ENCODE results near the gene UBL4A.

UBL4A gene

GRCh38 chrX:154476821-154477220, 9.6 kb downstream of the UBL4A start:
- no peak for DNase-seq (ENCODE audit: low read depth in 1 of 2, low spot score in 1 of 2)
- Histone ChIP-seq H3K4me3 (replicated peaks; ENCODE audit: insufficient read depth, low read length) (no peak overlapping the region), H3K27ac (replicated peaks) (no peak overlapping the region), H3K27me3 (ENCODE audit: insufficient read depth, poor library complexity, severe bottlenecking) (no peaks in the 10 kb centered on the region)
- TF ChIP-seq, protein P1, sequence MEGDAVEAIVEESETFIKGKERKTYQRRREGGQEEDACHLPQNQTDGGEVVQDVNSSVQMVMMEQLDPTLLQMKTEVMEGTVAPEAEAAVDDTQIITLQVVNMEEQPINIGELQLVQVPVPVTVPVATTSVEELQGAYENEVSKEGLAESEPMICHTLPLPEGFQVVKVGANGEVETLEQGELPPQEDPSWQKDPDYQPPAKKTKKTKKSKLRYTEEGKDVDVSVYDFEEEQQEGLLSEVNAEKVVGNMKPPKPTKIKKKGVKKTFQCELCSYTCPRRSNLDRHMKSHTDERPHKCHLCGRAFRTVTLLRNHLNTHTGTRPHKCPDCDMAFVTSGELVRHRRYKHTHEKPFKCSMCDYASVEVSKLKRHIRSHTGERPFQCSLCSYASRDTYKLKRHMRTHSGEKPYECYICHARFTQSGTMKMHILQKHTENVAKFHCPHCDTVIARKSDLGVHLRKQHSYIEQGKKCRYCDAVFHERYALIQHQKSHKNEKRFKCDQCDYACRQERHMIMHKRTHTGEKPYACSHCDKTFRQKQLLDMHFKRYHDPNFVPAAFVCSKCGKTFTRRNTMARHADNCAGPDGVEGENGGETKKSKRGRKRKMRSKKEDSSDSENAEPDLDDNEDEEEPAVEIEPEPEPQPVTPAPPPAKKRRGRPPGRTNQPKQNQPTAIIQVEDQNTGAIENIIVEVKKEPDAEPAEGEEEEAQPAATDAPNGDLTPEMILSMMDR (IDR thresholded peaks at IDR 0.05; ENCODE audit: insufficient read depth, low read length) = no peak
- TF ChIP-seq SPI1 (IDR thresholded peaks at IDR 0.05; ENCODE audit: borderline replicate concordance, low read depth) (no peak), POLR2AphosphoS5 (IDR thresholded peaks at IDR 0.05; ENCODE audit: low read depth) (no peak), GABPA (IDR thresholded peaks at IDR 0.05; ENCODE audit: low read depth) (no peak)
- TF ChIP-seq, protein P2, sequence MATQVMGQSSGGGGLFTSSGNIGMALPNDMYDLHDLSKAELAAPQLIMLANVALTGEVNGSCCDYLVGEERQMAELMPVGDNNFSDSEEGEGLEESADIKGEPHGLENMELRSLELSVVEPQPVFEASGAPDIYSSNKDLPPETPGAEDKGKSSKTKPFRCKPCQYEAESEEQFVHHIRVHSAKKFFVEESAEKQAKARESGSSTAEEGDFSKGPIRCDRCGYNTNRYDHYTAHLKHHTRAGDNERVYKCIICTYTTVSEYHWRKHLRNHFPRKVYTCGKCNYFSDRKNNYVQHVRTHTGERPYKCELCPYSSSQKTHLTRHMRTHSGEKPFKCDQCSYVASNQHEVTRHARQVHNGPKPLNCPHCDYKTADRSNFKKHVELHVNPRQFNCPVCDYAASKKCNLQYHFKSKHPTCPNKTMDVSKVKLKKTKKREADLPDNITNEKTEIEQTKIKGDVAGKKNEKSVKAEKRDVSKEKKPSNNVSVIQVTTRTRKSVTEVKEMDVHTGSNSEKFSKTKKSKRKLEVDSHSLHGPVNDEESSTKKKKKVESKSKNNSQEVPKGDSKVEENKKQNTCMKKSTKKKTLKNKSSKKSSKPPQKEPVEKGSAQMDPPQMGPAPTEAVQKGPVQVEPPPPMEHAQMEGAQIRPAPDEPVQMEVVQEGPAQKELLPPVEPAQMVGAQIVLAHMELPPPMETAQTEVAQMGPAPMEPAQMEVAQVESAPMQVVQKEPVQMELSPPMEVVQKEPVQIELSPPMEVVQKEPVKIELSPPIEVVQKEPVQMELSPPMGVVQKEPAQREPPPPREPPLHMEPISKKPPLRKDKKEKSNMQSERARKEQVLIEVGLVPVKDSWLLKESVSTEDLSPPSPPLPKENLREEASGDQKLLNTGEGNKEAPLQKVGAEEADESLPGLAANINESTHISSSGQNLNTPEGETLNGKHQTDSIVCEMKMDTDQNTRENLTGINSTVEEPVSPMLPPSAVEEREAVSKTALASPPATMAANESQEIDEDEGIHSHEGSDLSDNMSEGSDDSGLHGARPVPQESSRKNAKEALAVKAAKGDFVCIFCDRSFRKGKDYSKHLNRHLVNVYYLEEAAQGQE (IDR thresholded peaks at IDR 0.05; ENCODE audit: insufficient replicate concordance, low read depth) = no peak

DNA sequence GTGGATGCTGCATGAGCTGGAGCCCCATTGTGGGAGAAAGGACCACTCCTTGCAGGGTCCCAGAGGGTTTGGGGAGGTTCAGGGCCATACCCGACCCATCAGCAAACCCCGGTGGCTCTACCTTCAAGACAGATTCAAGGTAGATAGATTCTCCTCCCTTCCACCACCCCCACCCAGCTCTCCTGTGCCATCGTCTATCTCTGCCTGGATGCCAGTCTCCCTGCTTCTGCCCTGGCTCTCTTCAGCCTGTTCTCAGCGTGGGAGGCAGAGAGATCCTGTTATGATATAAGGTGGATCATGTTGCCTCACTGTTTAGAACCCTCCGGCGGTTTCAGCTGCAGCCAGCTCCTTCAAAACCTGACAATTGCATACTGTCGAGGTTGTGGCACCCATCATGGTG, 12.7 kb downstream of the UBL4A start:
- DNase-seq (ENCODE audit: low read depth in 1 of 2, low spot score in 1 of 2) = no peak
- Histone ChIP-seq H3K4me3 (replicated peaks; ENCODE audit: insufficient read depth, low read length) (no peak overlapping the region), H3K27me3 (ENCODE audit: insufficient read depth, poor library complexity, severe bottlenecking) (no peaks in the 10 kb centered on the region), H3K27ac (replicated peaks) (no peak overlapping the region)
- TF ChIP-seq, protein P2 (IDR thresholded peaks at IDR 0.05; ENCODE audit: insufficient replicate concordance, low read depth) = no peak
- no peak for TF ChIP-seq POLR2AphosphoS5 (IDR thresholded peaks at IDR 0.05; ENCODE audit: low read depth)
- TF ChIP-seq GABPA (IDR thresholded peaks at IDR 0.05; ENCODE audit: low read depth) = no peak
- TF ChIP-seq SPI1 (IDR thresholded peaks at IDR 0.05; ENCODE audit: borderline replicate concordance, low read depth) = no peak
- TF ChIP-seq, protein P1 (IDR thresholded peaks at IDR 0.05; ENCODE audit: insufficient read depth, low read length) = no peak

DNA sequence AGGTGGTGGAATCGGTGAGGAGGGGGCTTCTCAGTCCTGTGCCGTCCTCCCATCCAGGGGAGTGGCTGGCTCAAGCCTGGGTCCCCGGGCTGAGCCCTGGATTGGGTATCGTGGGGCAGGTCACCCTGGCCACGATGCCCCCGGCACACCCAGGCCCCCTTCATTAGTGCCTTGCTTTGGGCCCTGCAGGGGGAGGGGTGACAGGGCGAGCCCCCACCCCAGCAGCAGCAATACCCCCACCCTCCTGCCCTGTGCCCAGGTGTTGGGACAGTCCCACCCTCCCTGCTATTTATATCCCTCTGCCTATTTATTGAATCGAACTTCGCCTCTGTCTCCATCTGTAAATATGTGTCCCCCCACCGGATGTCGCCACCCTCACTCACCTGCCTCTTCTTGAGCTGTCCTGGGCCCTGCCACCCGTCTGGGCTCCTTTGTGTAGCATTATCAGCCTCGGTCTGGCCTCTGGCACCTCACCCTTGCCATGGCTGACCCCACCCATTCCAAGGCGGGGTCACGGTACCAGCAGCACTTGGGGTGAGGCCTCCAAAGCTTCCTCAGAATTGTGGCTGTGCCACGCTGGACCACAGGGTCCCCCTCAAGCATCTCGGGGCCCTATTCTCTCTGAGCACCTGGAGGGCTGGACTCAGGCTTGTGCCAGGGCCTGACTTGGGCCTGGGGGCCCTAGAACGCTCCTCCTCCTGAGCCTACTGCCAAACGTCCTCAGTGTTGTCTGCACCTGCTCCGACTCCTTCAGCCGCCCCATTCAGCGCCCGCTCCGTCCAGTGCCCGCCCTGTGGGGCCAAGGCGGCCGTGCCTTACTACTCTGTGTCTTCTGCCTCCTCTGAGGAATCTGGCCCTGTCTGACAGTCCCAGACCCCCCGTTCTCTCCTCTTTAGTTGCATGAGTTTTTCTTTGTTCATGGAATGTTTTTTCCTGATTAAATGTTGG, 13.5 kb downstream of the UBL4A start:
- Histone ChIP-seq H3K27me3 (ENCODE audit: insufficient read depth, poor library complexity, severe bottlenecking) (no peaks in the 10 kb centered on the region), H3K4me3 (replicated peaks; ENCODE audit: insufficient read depth, low read length) (no peak overlapping the region), H3K27ac (replicated peaks) (no peak overlapping the region)
- DNase-seq (ENCODE audit: low read depth in 1 of 2, low spot score in 1 of 2) = no peak
- TF ChIP-seq SPI1 (IDR thresholded peaks at IDR 0.05; ENCODE audit: borderline replicate concordance, low read depth) (no peak), GABPA (IDR thresholded peaks at IDR 0.05; ENCODE audit: low read depth) (no peak), POLR2AphosphoS5 (IDR thresholded peaks at IDR 0.05; ENCODE audit: low read depth) (no peak)
- TF ChIP-seq, protein P2 (IDR thresholded peaks at IDR 0.05; ENCODE audit: insufficient replicate concordance, low read depth) = no peak
- TF ChIP-seq, protein P1 (IDR thresholded peaks at IDR 0.05; ENCODE audit: insufficient read depth, low read length) = no peak
